HFFc6 (cell line): ENCODE measurements around the gene SFI1. TPM values are rescaled to one million over a fixed set of nuclear protein-coding genes. Genes with fewer than 3 reads are reported as not detected.
"Not testable (repeated sequence)": the region's sequence is repeated elsewhere in the genome, so short reads cannot be mapped to it uniquely, and the experiment has no call there.

ENCODE experiments used
- DNase-seq: peaks from one replicate; pipeline ENCODE4 v3.0.0-alpha.2; 2018
- H3K27ac Mint-ChIP-seq: 2 replicates; pipeline ENCODE4 v1.8.0; 2020; ENCODE audit warnings: mild to moderate bottlenecking, mixed read lengths
- H3K27me3 Mint-ChIP-seq: 2 replicates; pipeline ENCODE4 v1.8.0; 2021; ENCODE audit warnings: mild to moderate bottlenecking, moderate library complexity, mixed read lengths; ENCODE audit not compliant: insufficient read depth
- H3K36me3 Mint-ChIP-seq: 2 replicates; pipeline ENCODE4 v1.8.0; 2021; ENCODE audit warnings: low read depth, mixed read lengths
- H3K4me1 Mint-ChIP-seq: 2 replicates; pipeline ENCODE4 v1.8.0; 2020; ENCODE audit warnings: low read depth, mixed read lengths
- H3K4me3 Mint-ChIP-seq: 2 replicates; pipeline ENCODE4 v1.8.0; 2020; ENCODE audit warnings: mild to moderate bottlenecking, moderate library complexity, mixed read lengths
- H3K9me3 Mint-ChIP-seq: 2 replicates; pipeline ENCODE4 v1.8.0; 2020; ENCODE audit warnings: mild to moderate bottlenecking, mixed read lengths
- CTCF ChIP-seq: fragments of 200-600 bp; sonication (generic); IDR thresholded peaks from 2 replicates; pipeline ENCODE4 v1.5.0; 2021; ENCODE audit warnings: antibody characterized with exemption, mild to moderate bottlenecking
- total RNA-seq, 6 experiments: library from RNA; stranded (reverse); fragmentation: NEBNext Ultra II Directional; extraction: Animal tissue kit (Norgen Biotek cat#: 25700); gene quantifications; 2 replicates in 1 of 6; 3 replicates in 5 of 6; pipeline ENCODE4 v1.2.3, GENCODE V29; 2021

The SFI1 gene
- total RNA-seq, 6 experiments from 2014 or later = 8.3 to 12.1 (median 11.3) TPM

GRCh38 chr22:31488988-31489617, 7.2 kb upstream of the SFI1 start:
- DNase-seq = no peak
- no peaks in the 10 kb centered on the region for H3K9me3 Mint-ChIP-seq
- peaks cover 1% of the 10 kb centered on the region; the same call in 1 of the 2 replicates for H3K27me3 Mint-ChIP-seq

GRCh38 chr22:31489632-31490495, 6.5 kb upstream of the SFI1 start, which contains the start of gene EIF4ENIF1:
Gene EIF4ENIF1 (minus strand): TSS chr22:31489842. CDS start chr22:31488718, 1,124 bp downstream.
- Mint-ChIP-seq H3K4me3 (peak within 1 kb of the TSS; percentile 97), H3K4me1 (peaks cover 31% of the 10 kb centered on the region), H3K27ac (peak within 1 kb of the TSS; percentile 98), H3K9me3 (no peaks in the 10 kb centered on the region), H3K27me3 (peaks cover 1% of the 10 kb centered on the region; the same call in 1 of the 2 replicates), H3K36me3 (peaks cover 4% of the 10 kb centered on the region; the same call in 1 of the 2 replicates)
- DNase-seq = peak; percentile 67
- TF ChIP-seq CTCF = no peak

More at GRCh38 chr22:31488988-31489617, 7.2 kb upstream of the SFI1 start:
- H3K4me1 Mint-ChIP-seq = peaks cover 31% of the 10 kb centered on the region
- peaks cover 4% of the 10 kb centered on the region; the same call in 1 of the 2 replicates for H3K36me3 Mint-ChIP-seq
- H3K4me3 Mint-ChIP-seq = peak overlapping the region; percentile 89
- TF ChIP-seq CTCF = no peak
- H3K27ac Mint-ChIP-seq = peak overlapping the region; percentile 62

GRCh38 chr22:31490496-31490925, 5.8 kb upstream of the SFI1 start:
- Mint-ChIP-seq H3K4me1 (peaks cover 31% of the 10 kb centered on the region), H3K9me3 (no peaks in the 10 kb centered on the region), H3K27ac (peak overlapping the region; percentile 98), H3K4me3 (peak overlapping the region; percentile 97), H3K36me3 (peaks cover under 1% of the 10 kb centered on the region; the same call in 1 of the 2 replicates), H3K27me3 (peaks cover 1% of the 10 kb centered on the region; the same call in 1 of the 2 replicates)
- 0 out of 2 replicates have a peak, but pooled peaks have one; percentile 15 for TF ChIP-seq CTCF
- peak; percentile 69 for DNase-seq

- Mint-ChIP-seq H3K27me3 (peaks cover 1% of the 10 kb centered on the region; the same call in 1 of the 2 replicates), H3K9me3 (no peaks in the 10 kb centered on the region), H3K36me3 (no peaks in the 10 kb centered on the region), H3K27ac (peak overlapping the region; percentile 98), H3K4me1 (peaks cover 31% of the 10 kb centered on the region), H3K4me3 (peak overlapping the region; percentile 97)
- no peak for TF ChIP-seq CTCF
- DNase-seq = no peak
These were observed 4.9 kb upstream of the SFI1 start for GRCh38 chr22:31491218-31491962.

GRCh38 chr22:31492151-31492550, 4.2 kb upstream of the SFI1 start:
- no peak for TF ChIP-seq CTCF
- DNase-seq = no peak
- no peaks in the 10 kb centered on the region for H3K9me3 Mint-ChIP-seq
- H3K4me3 Mint-ChIP-seq = no peak overlapping the region
- H3K4me1 Mint-ChIP-seq = peaks cover 34% of the 10 kb centered on the region
- H3K27ac Mint-ChIP-seq = peak overlapping the region; percentile 54; the same call in 1 of the 2 replicates
- H3K27me3 Mint-ChIP-seq = peaks cover 1% of the 10 kb centered on the region; the same call in 1 of the 2 replicates
- peaks cover under 1% of the 10 kb centered on the region; the same call in 1 of the 2 replicates for H3K36me3 Mint-ChIP-seq

- not testable (repeated sequence) for H3K27ac Mint-ChIP-seq, H3K4me3 Mint-ChIP-seq
- H3K4me1 Mint-ChIP-seq = peaks cover 32% of the 10 kb centered on the region
These were observed 3.0 kb upstream of the SFI1 start for GRCh38 chr22:31493355-31493754.

More at GRCh38 chr22:31493355-31493754, 3.0 kb upstream of the SFI1 start:
- not testable (repeated sequence) for DNase-seq, H3K36me3 Mint-ChIP-seq, H3K9me3 Mint-ChIP-seq, H3K27me3 Mint-ChIP-seq
